SU-DHL-6 (cell line): ENCODE data around the gene KLHL9.

Source experiments
- H2AFZ ChIP-seq: fragments of 200-600 bp; sonication (generic); 2 replicates; pipeline ENCODE4 v1.6.1; 2014; ENCODE audit warnings: low read depth, mild to moderate bottlenecking, moderate library complexity, mixed read lengths, antibody characterized with exemption, low read length; ENCODE audit not compliant: severe bottlenecking
- H3F3A ChIP-seq: fragments of 200-600 bp; shearing (Covaris generic); 2 replicates; pipeline ENCODE4 v1.6.0; 2016; ENCODE audit warnings: antibody characterized with exemption, mild to moderate bottlenecking; ENCODE audit not compliant: insufficient read depth
- H3K27ac ChIP-seq: fragments of 200-600 bp; sonication (generic); 2 replicates; pipeline ENCODE4 v1.5.1; 2016; ENCODE audit warnings: low read depth, mild to moderate bottlenecking, low read length, moderate library complexity, mixed read lengths
- H3K27me3 ChIP-seq: fragments of 200-600 bp; sonication (generic), shearing (Covaris generic); 2 replicates; pipeline ENCODE4 v1.6.0; 2014; ENCODE audit warnings: mild to moderate bottlenecking, low read length
- H3K36me3 ChIP-seq: fragments of 200-600 bp; sonication (generic); 2 replicates; pipeline ENCODE4 v1.6.1; 2014; ENCODE audit warnings: mild to moderate bottlenecking, low read length, mixed read lengths
- H3K4me2 ChIP-seq: fragments of 300-600, 200-600 bp; shearing (Covaris generic), sonication (generic); 2 replicates; pipeline ENCODE4 v1.6.0; 2014; ENCODE audit warnings: low read length, low read depth, mild to moderate bottlenecking; ENCODE audit not compliant: poor library complexity, severe bottlenecking
- H3K4me3 ChIP-seq: fragments of 200-600 bp; sonication (generic); 2 replicates; pipeline ENCODE4 v1.5.1; 2014; ENCODE audit warnings: antibody characterized with exemption, low read length, mild to moderate bottlenecking, mixed read lengths; ENCODE audit not compliant: insufficient read depth, poor library complexity, severe bottlenecking
- H3K79me2 ChIP-seq: fragments of 200-600 bp; sonication (generic); 2 replicates; pipeline ENCODE4 v1.6.1; 2014; ENCODE audit warnings: mild to moderate bottlenecking, low read length, moderate library complexity; ENCODE audit not compliant: insufficient read depth
- H3K9ac ChIP-seq: fragments of 200-600 bp; sonication (generic); 2 replicates; pipeline ENCODE4 v1.7.0; 2014; ENCODE audit warnings: mild to moderate bottlenecking, low read length
- H3K9me2 ChIP-seq: fragments of 200-600 bp; sonication (generic); replicated peaks from 2 replicates; pipeline ENCODE4 v1.6.1; 2014; ENCODE audit warnings: low read length; ENCODE audit not compliant: insufficient read depth
- H3K9me3 ChIP-seq: fragments of 200-600 bp; sonication (generic); 2 replicates; pipeline ENCODE4 v1.6.1; 2014; ENCODE audit warnings: low read length, mixed read lengths; ENCODE audit not compliant: insufficient read depth
- H4K20me1 ChIP-seq: fragments of 200-600 bp; sonication (generic); 2 replicates; pipeline ENCODE4 v1.6.1; 2014; ENCODE audit warnings: low read depth, mild to moderate bottlenecking, antibody characterized with exemption, low read length, moderate library complexity, mixed read lengths
- CTCF ChIP-seq: fragments of 200-600 bp; sonication (generic); IDR thresholded peaks from one replicate; pipeline ENCODE4 v1.5.1; 2017; ENCODE audit warnings: antibody characterized with exemption, mild to moderate bottlenecking, low read length, moderate library complexity; ENCODE audit not compliant: insufficient read depth, poor library complexity, severe bottlenecking
- EZH2phosphoT487 ChIP-seq: fragments of 200-600 bp; sonication (generic), shearing (Covaris generic); conservative IDR thresholded peaks from 2 replicates; pipeline ENCODE4 v1.6.1; 2018; ENCODE audit warnings: mild to moderate bottlenecking, antibody characterized with exemption, low read length, moderate library complexity, mixed read lengths

KLHL9 gene

GRCh38 chr9:21294364-21294774 is 40.8 kb downstream of the KLHL9 start:
- no peaks in the 10 kb centered on the region for H3K9me2 ChIP-seq
- no peaks in the 10 kb centered on the region for H3K27me3 ChIP-seq
- H4K20me1 ChIP-seq = no peaks in the 10 kb centered on the region
- TF ChIP-seq EZH2phosphoT487 (no peak), CTCF (no peak)
- H2AFZ ChIP-seq = no peak overlapping the region
- no peaks in the 10 kb centered on the region for H3K36me3 ChIP-seq
- H3K79me2 ChIP-seq = no peaks in the 10 kb centered on the region
- H3K27ac ChIP-seq = no peak overlapping the region
- no peaks in the 10 kb centered on the region for H3F3A ChIP-seq
- no peak overlapping the region for H3K9ac ChIP-seq
- no peaks in the 10 kb centered on the region for H3K9me3 ChIP-seq
- H3K4me2 ChIP-seq = no peak overlapping the region
- no peak overlapping the region for H3K4me3 ChIP-seq

GRCh38 chr9:21289848-21290247 is 45.4 kb downstream of the KLHL9 start:
- H3K36me3 ChIP-seq = no peaks in the 10 kb centered on the region
- no peak overlapping the region for H3K27ac ChIP-seq
- H3F3A ChIP-seq = no peaks in the 10 kb centered on the region
- H3K79me2 ChIP-seq = no peaks in the 10 kb centered on the region
- H3K9me2 ChIP-seq = no peaks in the 10 kb centered on the region
- no peaks in the 10 kb centered on the region for H4K20me1 ChIP-seq
- no peaks in the 10 kb centered on the region for H3K27me3 ChIP-seq
- no peaks in the 10 kb centered on the region for H3K9me3 ChIP-seq
- H3K4me3 ChIP-seq = no peak overlapping the region
- no peak overlapping the region for H3K9ac ChIP-seq
- TF ChIP-seq EZH2phosphoT487 (no peak), CTCF (no peak)
- H2AFZ ChIP-seq = no peak overlapping the region
- H3K4me2 ChIP-seq = no peak overlapping the region

GRCh38 chr9:21287280-21287679 is 47.9 kb downstream of the KLHL9 start:
- H3K4me3 ChIP-seq = no peak overlapping the region
- H3K27ac ChIP-seq = no peak overlapping the region
- H3K4me2 ChIP-seq = no peak overlapping the region
- H3K9me2 ChIP-seq = no peaks in the 10 kb centered on the region
- H3K79me2 ChIP-seq = no peaks in the 10 kb centered on the region
- no peak overlapping the region for H2AFZ ChIP-seq
- no peaks in the 10 kb centered on the region for H3K9me3 ChIP-seq
- no peaks in the 10 kb centered on the region for H3F3A ChIP-seq
- no peaks in the 10 kb centered on the region for H3K27me3 ChIP-seq
- no peaks in the 10 kb centered on the region for H3K36me3 ChIP-seq
- no peak overlapping the region for H3K9ac ChIP-seq
- TF ChIP-seq EZH2phosphoT487 = no peak
- no peak for TF ChIP-seq CTCF
- H4K20me1 ChIP-seq = no peaks in the 10 kb centered on the region

GRCh38 chr9:21286659-21287058 is 48.5 kb downstream of the KLHL9 start:
- H3K27me3 ChIP-seq = no peaks in the 10 kb centered on the region

More at GRCh38 chr9:21286659-21287058, 48.5 kb downstream of the KLHL9 start:
- Histone ChIP-seq H3K4me2 (no peak overlapping the region), H3K9me2 (no peaks in the 10 kb centered on the region), H3K4me3 (no peak overlapping the region), H4K20me1 (no peaks in the 10 kb centered on the region), H3K79me2 (no peaks in the 10 kb centered on the region), H3K9me3 (no peaks in the 10 kb centered on the region), H2AFZ (no peak overlapping the region), H3K36me3 (no peaks in the 10 kb centered on the region), H3K27ac (no peak overlapping the region), H3F3A (no peaks in the 10 kb centered on the region), H3K9ac (no peak overlapping the region)
- TF ChIP-seq EZH2phosphoT487 (no peak), CTCF (no peak)
